Kidney (tissue), 14 donors: Measurements from ENCODE around the gene LAMA4. TPM values are rescaled to one million over a fixed set of nuclear protein-coding genes. Genes with fewer than 3 reads are reported as not detected.

Experiments
- DNase-seq, 5 donors: peaks; one replicate each; pipeline ENCODE4 v3.0.0-alpha.2; 2013 to 2020
- FAIRE-seq: peaks from 2 replicates; lab custom pipeline; 2012; peaks lifted over from hg19 to GRCh38; lab: Jason Lieb, UNC
- H3K27ac ChIP-seq, 2 donors: one replicate each; pipeline ENCODE4 v1.7.0; 2013; ENCODE audit warnings: low read depth in 2 of 2, low read length in 2 of 2, inconsistent platforms in 1 of 2
- H3K27me3 ChIP-seq: one replicate; pipeline ENCODE4 v1.7.1; 2013; ENCODE audit warnings: low read length, inconsistent platforms; ENCODE audit not compliant: control insufficient read depth, insufficient read depth
- H3K36me3 ChIP-seq, 3 donors: one replicate each; pipeline versions ENCODE4 v1.7.0 to v1.7.1; 2013; ENCODE audit warnings: low read length in 3 of 3, control low read depth in 1 of 3, inconsistent platforms in 1 of 3; ENCODE audit not compliant: insufficient read depth in 3 of 3, control insufficient read depth in 2 of 3
- H3K4me1 ChIP-seq, 3 donors: one replicate each; pipeline versions ENCODE4 v1.7.0 to v1.7.1; 2013; ENCODE audit warnings: low read length in 3 of 3, inconsistent platforms in 1 of 3, low read depth in 1 of 3; ENCODE audit not compliant: control insufficient read depth in 2 of 3, insufficient read depth in 2 of 3
- H3K4me3 ChIP-seq, 3 donors: one replicate each; pipeline versions ENCODE4 v1.7.0 to v1.8.1; 2013; ENCODE audit warnings: low read length in 3 of 3, control low read depth in 1 of 3, inconsistent platforms in 1 of 3
- H3K9ac ChIP-seq, 3 donors: one replicate each; pipeline versions ENCODE4 v1.7.0 to v1.7.1; 2013; ENCODE audit warnings: low read length in 3 of 3, control low read depth in 1 of 3, inconsistent platforms in 1 of 3
- H3K9me3 ChIP-seq, 3 donors: one replicate each; pipeline versions ENCODE4 v1.7.0 to v1.7.1; 2013; ENCODE audit warnings: low read length in 3 of 3, control low read depth in 1 of 3, inconsistent platforms in 1 of 3; ENCODE audit not compliant: control insufficient read depth in 2 of 3, insufficient read depth in 1 of 3
- CTCF ChIP-seq: IDR thresholded peaks from 3 replicates; pipeline ENCODE4 v1.5.1; 2012; ENCODE audit warnings: mild to moderate bottlenecking, moderate library complexity, borderline replicate concordance; ENCODE audit not compliant: insufficient read depth; ENCODE audit errors: extremely low read depth
- intact Hi-C: fragments of 100-400 bp; cut with DNase I; formaldehyde crosslinking; loops from one replicate; pipeline ENCODE4 v1.11.1; 2022
- polyA plus RNA-seq: library from polyadenylated mRNA; stranded (reverse); fragments of 350-450 nt; fragmentation: Illumina TruSeq; extraction: RNeasy Lipid Tissue Mini Kit (QIAGEN cat#74804); gene quantifications from one replicate; pipeline ENCODE4 v1.2.3, GENCODE V29; 2014; ENCODE audit warnings: low read depth, low replicate concordance; ENCODE audit not compliant: insufficient read depth
- total RNA-seq: library from RNA; stranded (reverse); fragmentation: NEBNext Ultra II Directional; extraction: Animal tissue kit (Norgen Biotek cat#: 25700); gene quantifications from one replicate; pipeline ENCODE4 v1.2.1, GENCODE V29; 2021
- donor health status: control.
- donor health status: control.
- donor health status: control.
- donor health status: control.
- donor health status: control.
- donor health status: DM: yes; HTN: yes; CAD: no.
- donor health status: Normal renal cell carcinoma (clear cell type).

The LAMA4 gene
- total and polyA plus RNA-seq, 2 donors from 2014 or later = 5.6 to 20.7 TPM

- no peak for TF ChIP-seq CTCF
- Histone ChIP-seq H3K4me1 (peaks cover 0 to 6% (median 4%) of the 10 kb centered on the region in 3 donors), H3K4me3 (no peak overlapping the region), H3K9ac (no peak overlapping the region), H3K27ac (peak overlapping the region in 1 of 2 donors; percentile 36), H3K36me3 (no peaks in the 10 kb centered on the region), H3K27me3 (no peaks in the 10 kb centered on the region), H3K9me3 (no peaks in the 10 kb centered on the region)
- intact Hi-C loops = no loop called here
- DNase-seq (peak in 2 of 5 donors; percentile 58 to 69), FAIRE-seq (no peak)
Observed at GRCh38 chr6:112214739-112215269, 39.6 kb downstream of the LAMA4 start.

GRCh38 chr6:112210852-112211251 is 43.5 kb downstream of the LAMA4 start:
- intact Hi-C loops = no loop called here
- no peaks in the 10 kb centered on the region for H3K27me3 ChIP-seq
- no peaks in the 10 kb centered on the region for H3K36me3 ChIP-seq
- TF ChIP-seq CTCF = no peak
- no peaks in the 10 kb centered on the region for H3K4me1 ChIP-seq
- no peak overlapping the region for H3K9ac ChIP-seq
- no peak overlapping the region for H3K4me3 ChIP-seq
- H3K9me3 ChIP-seq = no peaks in the 10 kb centered on the region
- DNase-seq (no peak), FAIRE-seq (no peak)
- no peak overlapping the region for H3K27ac ChIP-seq

GRCh38 chr6:112209131-112209530 is 45.2 kb downstream of the LAMA4 start:
- intact Hi-C loops = no loop called here
- no peak overlapping the region for H3K27ac ChIP-seq
- no peaks in the 10 kb centered on the region for H3K9me3 ChIP-seq
- no peaks in the 10 kb centered on the region for H3K27me3 ChIP-seq
- FAIRE-seq (no peak), DNase-seq (no peak)
- H3K4me3 ChIP-seq = no peak overlapping the region
- no peak for TF ChIP-seq CTCF
- no peaks in the 10 kb centered on the region for H3K4me1 ChIP-seq
- H3K36me3 ChIP-seq = no peaks in the 10 kb centered on the region
- no peak overlapping the region for H3K9ac ChIP-seq

GRCh38 chr6:112207776-112208175 is 46.6 kb downstream of the LAMA4 start:
- H3K27ac ChIP-seq = no peak overlapping the region
- intact Hi-C loops = no loop called here

More at GRCh38 chr6:112207776-112208175, 46.6 kb downstream of the LAMA4 start:
- H3K9me3 ChIP-seq = no peaks in the 10 kb centered on the region
- TF ChIP-seq CTCF = no peak
- H3K4me3 ChIP-seq = no peak overlapping the region
- no peaks in the 10 kb centered on the region for H3K27me3 ChIP-seq
- FAIRE-seq (no peak), DNase-seq (no peak)
- H3K9ac ChIP-seq = no peak overlapping the region
- no peaks in the 10 kb centered on the region for H3K36me3 ChIP-seq
- peaks cover 0 to 10% (median 7%) of the 10 kb centered on the region in 3 donors for H3K4me1 ChIP-seq
